GM21723 (cell line): ENCODE data around the gene CAPN3.

Experiments
- ATAC-seq: cut with Tn5 transposase; IDR thresholded peaks from one replicate; pipeline ENCODE4 v1.9.1; 2021; ENCODE audit warnings: mild to moderate bottlenecking, moderate library complexity; ENCODE audit not compliant: unreplicated experiment

The CAPN3 gene

GRCh38 chr15:42449770-42450424 lies 90.6 kb downstream of the CAPN3 start:
- ATAC-seq, result no peak

GRCh38 chr15:42450425-42450790 lies 91.1 kb downstream of the CAPN3 start:
- no peak for ATAC-seq

GRCh38 chr15:42453826-42454225 lies 94.5 kb downstream of the CAPN3 start:
- ATAC-seq, result no peak

- ATAC-seq, result no peak
Measured at GRCh38 chr15:42456531-42456930, 97.2 kb downstream of the CAPN3 start.

GRCh38 chr15:42456971-42457370 lies 97.7 kb downstream of the CAPN3 start:
- ATAC-seq, result no peak

- peak; percentile 78 for ATAC-seq
Measured at GRCh38 chr15:42457445-42458442, 98.4 kb downstream of the CAPN3 start.

GRCh38 chr15:42461261-42461660 lies 102.0 kb downstream of the CAPN3 start:
- no peak for ATAC-seq
